Ramos (cell line): ENCODE measurements around the gene MMP10.
"Not testable (repeated sequence)": the region's sequence is repeated elsewhere in the genome, so short reads cannot be mapped to it uniquely, and the experiment has no call there.

Experiments
- in situ Hi-C: fragments of 300-500 bp; cut with MboI; formaldehyde crosslinking; loops from one replicate; pipeline ENCODE4 v1.14.3; 2022; ENCODE audit warnings: low sequenced_read_pairs; ENCODE audit not compliant: unreplicated experiment

Gene MMP10

GRCh38 chr11:102784380-102784779 lies 4.0 kb upstream of the MMP10 start:
- in situ Hi-C loops: no loop called here

DNA sequence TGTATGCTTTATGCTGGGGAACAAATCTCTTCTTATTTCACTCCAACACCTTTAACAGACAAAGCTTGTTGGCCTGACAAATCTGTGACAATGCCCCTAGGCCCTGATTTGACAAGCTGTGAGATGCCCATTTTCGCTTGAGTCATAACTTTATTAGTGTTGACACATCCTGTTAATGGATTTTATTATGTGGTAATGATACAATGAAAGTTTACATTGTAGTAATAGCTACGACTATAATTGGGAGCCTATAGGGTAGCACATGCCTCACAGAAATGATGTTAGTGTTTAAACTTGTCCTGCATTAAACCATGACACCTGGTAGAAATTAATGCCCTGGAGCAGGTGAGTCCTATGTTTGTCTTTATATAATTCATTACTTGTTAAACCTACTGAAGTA lies 3.3 kb upstream of the MMP10 start:
- in situ Hi-C loops: no loop called here

- in situ Hi-C loops: no loop called here
Measured at GRCh38 chr11:102783016-102783415, 2.6 kb upstream of the MMP10 start.

GRCh38 chr11:102781676-102782075 lies 1.2 kb upstream of the MMP10 start:
- in situ Hi-C loops: no loop called here

DNA sequence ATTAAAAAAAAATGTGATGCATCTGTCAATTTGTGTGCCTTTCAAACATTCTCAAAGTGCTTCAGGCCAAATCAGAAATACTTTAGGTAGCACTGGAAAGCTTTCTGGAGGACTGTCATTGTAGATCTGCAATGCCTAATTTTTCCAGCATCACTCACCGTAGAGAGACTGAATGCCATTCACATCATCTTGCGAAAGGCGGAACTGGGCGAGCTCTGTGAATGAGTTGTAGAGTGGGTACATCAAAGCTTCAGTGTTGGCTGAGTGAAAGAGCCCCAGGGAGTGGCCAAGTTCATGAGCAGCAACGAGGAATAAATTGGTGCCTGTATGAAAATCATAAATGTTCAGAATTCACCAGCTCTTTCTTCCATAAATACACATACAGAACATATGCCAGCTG lies 4.0 kb downstream of the MMP10 start:
- in situ Hi-C loops: no loop called here

DNA sequence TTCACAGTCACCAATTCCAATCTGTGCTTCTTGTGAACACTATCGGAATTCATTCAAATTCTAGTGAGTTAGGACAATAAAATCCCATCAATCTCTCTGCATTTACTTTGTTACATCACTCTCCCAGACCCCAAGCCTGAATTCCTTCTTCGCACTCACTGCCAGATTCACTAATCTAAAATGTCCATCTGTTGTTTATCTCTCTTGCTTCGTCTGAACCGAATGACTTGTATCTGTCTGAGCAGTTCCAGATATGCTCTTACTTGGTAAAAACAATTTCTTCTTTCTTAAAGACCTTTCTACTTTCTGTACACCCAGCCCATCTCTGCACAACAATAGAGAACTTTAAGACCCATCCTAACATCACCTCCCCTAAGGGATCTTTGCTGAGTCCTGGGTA lies 7.0 kb downstream of the MMP10 start:
- in situ Hi-C loops: no loop called here

DNA sequence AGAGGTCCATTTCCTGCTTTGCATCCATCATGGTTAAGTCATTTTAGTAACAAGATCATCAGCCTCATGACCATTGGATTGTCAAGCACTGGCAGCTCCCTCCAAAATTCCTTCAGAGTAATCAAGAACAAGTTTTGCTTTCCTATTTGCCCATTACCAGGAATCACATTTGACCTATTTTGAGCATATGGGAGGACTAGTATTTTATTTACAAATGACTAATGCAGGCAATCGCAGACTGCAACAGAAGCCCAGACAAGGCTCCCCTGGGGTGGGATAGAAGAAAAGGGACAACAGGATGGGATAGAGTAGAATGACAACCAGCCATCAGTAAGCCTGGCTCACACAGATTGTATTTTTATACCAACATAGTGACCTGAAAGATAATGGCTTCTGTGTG lies 9.1 kb downstream of the MMP10 start:
- in situ Hi-C loops: no loop called here

- in situ Hi-C loops: no loop called here
Measured at GRCh38 chr11:102770191-102770590, 10.2 kb downstream of the MMP10 start.

GRCh38 chr11:102767800-102768199 lies 12.6 kb downstream of the MMP10 start:
- in situ Hi-C loops: no loop called here

DNA sequence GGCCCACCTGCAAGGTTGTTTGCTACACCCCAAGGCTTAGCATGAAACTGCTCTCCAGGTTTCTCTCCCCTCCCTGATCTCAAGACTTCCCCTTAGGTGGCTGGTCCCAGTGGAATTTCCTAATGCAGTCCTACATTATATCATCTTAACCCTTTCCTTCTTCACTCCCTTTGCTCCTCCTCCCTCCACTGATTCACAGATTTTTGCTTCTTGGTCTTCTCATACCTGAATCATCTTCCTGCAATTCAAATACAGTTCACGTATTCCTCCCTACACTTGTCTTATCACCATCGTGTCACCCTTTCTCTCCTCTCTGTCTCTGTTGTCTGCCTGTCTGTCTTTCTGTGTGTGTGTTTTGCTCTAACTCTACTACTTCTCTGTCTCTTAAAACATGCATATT lies 17.0 kb downstream of the MMP10 start:
- in situ Hi-C loops: no loop called here

- in situ Hi-C loops: no loop called here
Measured at GRCh38 chr11:102762361-102762767, 18.1 kb downstream of the MMP10 start.

GRCh38 chr11:102761646-102762238 lies 18.7 kb downstream of the MMP10 start:
- in situ Hi-C loops: no loop called here

DNA sequence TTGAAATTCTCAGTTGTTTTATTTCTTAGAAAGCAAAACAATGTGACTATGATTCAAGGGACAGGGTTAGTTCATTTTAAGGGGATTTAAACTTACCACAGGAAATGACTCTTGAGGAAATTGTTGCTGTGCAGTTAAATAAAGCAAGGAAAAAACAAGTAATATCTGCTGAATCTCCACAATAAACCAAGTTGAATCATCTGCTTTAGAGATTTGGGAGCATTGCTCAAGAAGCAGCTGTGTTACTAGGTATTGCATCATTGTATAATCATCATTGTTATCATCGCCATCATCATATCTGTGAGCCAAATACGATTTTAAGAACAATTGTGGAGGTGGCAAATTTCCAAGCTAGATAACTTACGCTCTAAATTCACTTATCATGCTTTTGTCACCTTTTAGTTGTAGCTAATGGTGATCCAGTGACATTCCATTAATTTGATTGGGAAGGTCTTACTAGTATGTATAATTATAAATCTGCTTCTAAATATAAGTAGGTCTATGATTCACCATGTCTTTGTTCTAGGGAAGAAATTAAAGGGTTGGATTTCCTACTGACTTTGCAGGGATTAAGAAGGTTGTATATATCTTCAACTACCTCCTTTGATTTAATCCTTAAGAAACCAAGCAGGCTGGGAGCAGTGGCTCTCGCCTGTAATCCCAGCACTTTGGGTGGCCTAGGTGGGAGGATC lies 19.9 kb downstream of the MMP10 start:
- in situ Hi-C loops: no loop called here

GRCh38 chr11:102757823-102758549 lies 22.4 kb downstream of the MMP10 start:
- in situ Hi-C loops: no loop called here

- in situ Hi-C loops: no loop called here
Measured at GRCh38 chr11:102753267-102753666, 27.2 kb downstream of the MMP10 start.

- in situ Hi-C loops: no loop called here
Measured at GRCh38 chr11:102751673-102752072, 28.8 kb downstream of the MMP10 start.

DNA sequence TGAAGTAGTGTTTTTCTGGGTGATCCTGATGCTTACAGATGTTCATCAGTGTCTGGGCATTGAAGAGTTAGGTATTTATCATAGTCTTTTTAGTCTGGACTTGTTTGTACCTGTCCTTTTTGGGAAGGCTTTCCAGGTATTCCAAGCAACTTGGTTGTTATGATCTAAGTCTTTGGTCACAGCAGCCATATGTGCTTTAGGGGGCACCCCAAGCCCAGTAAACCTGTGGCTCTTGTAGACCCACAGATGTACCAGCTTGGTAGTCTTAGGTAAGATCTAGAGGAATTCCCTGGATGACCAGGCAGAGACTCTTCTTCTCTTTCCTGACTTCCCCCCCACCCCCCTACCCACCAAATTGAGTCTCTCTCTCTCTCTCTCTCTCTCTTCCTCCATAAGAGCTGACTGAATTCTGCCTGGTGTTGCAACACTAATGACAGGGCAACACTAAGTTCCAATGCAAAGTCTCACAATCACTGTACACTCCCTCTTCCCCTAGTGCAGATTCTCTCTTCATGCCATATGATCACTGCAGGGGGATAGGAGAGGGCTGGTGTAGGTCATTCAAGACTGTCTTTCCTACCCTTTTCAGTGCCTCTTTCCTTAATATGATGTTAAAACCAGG lies 31.2 kb downstream of the MMP10 start:
- in situ Hi-C loops: no loop called here

- in situ Hi-C loops: not testable (repeated sequence)
Measured at GRCh38 chr11:102746746-102747578, 33.5 kb downstream of the MMP10 start.

- in situ Hi-C loops: no loop called here
Measured at GRCh38 chr11:102734650-102735049, 45.8 kb downstream of the MMP10 start.

DNA sequence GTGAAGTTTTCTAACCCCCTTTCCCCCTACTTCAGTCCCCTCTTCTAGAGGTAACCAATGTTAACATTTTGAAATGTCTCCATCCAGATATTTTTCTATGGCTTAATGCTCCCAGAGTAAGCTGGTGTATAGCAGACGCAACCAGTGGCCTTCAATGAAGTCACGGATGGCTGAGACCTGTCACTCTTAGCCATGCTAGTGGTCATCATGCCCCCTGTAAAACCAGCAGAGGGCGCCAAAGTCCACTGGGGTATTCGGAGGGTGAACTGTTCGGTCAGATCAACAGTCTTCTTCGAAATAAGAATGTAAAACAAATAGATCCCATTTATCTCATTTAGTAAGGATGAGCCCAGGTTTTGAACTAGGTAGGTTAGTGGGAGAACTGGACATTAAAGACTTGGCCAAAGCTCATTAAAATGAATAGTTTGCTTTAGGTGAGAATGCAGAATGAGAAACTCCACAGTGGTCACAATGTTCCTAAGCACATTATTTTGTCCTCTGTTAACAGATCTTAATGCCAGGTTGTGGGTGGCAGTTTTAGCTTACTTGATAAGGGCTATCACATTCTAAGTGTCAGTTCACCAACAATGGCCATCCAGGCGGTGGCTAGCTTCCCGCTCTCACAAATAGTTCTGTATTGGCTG lies 47.1 kb downstream of the MMP10 start:
- in situ Hi-C loops: no loop called here
